Heart left ventricle (tissue), 16 donors: Measurements from ENCODE around the gene DENND1B. TPM values are rescaled to one million over a fixed set of nuclear protein-coding genes. Genes with fewer than 3 reads are reported as not detected.
A peak's percentile ranks its signal among the peaks of the same experiment; 100 is the strongest.

ENCODE experiments used
- ATAC-seq, 4 donors: fragments of 200-7000 bp; cut with Tn5 transposase; one replicate each; pipeline ENCODE4 v1.9.1; 2020 to 2022; ENCODE audit warnings: moderate library complexity in 4 of 4, mild to moderate bottlenecking in 3 of 4, moderate number of reproducible peaks in 1 of 4
- DNase-seq, 5 donors: peaks; one replicate each; pipeline ENCODE4 v3.0.0-alpha.2; 2020
- H3K27ac ChIP-seq, 12 donors: fragments of 200-600 bp; sonication (generic) in 4 of 12; one replicate each; pipeline versions ENCODE4 v1.5.0 to v1.8.0; 2016 to 2022; ENCODE audit warnings: mild to moderate bottlenecking in 2 of 12
- H3K27me3 ChIP-seq, 9 donors: fragments of 200-600 bp; sonication (generic) in 2 of 9; one replicate each; pipeline versions ENCODE4 v1.5.1 to v1.8.0; 2016 to 2022; ENCODE audit warnings: mild to moderate bottlenecking in 3 of 9
- H3K36me3 ChIP-seq, 9 donors: fragments of 200-600 bp; sonication (generic) in 2 of 9; one replicate each; pipeline versions ENCODE4 v1.5.0 to v1.8.0; 2018 to 2022; ENCODE audit warnings: mild to moderate bottlenecking in 2 of 9
- H3K4me1 ChIP-seq, 12 donors: fragments of 200-600 bp; sonication (generic) in 4 of 12; one replicate each; pipeline versions ENCODE4 v1.5.0 to v1.8.0; 2016 to 2022; ENCODE audit warnings: mild to moderate bottlenecking in 3 of 12
- H3K4me3 ChIP-seq, 12 donors: fragments of 200-600 bp; sonication (generic) in 4 of 12; one replicate each; pipeline versions ENCODE4 v1.5.0 to v1.8.0; 2017 to 2022; ENCODE audit warnings: mild to moderate bottlenecking in 9 of 12, moderate library complexity in 4 of 12
- H3K9me3 ChIP-seq, 12 donors: fragments of 200-600 bp; sonication (generic) in 4 of 12; one replicate each; pipeline versions ENCODE4 v1.5.0 to v1.8.0; 2016 to 2022; ENCODE audit warnings: mild to moderate bottlenecking in 1 of 12
- POLR2A ChIP-seq, 2 donors: fragments of 450-650 bp; IDR thresholded peaks; one replicate each; pipeline ENCODE4 v1.6.1; 2017; ENCODE audit warnings: antibody characterized with exemption in 2 of 2, mild to moderate bottlenecking in 2 of 2, moderate library complexity in 2 of 2
- WGBS, 4 donors: extraction: QIAGEN DNeasy Blood & Tissue Kit in 2 of 4; methylation state at CpG; one replicate each; pipeline versions ENCODE4 v1.1.5 to v1.1.7; 2013 to 2018; 5-methylcytosine and 5-hydroxymethylcytosine counted together
- intact Hi-C, 10 donors: fragments of 100-400 bp; cut with DNase I; formaldehyde crosslinking; loops; one replicate each; pipeline versions ENCODE4 v1.11.1 to v1.14.2; 2022
- polyA plus RNA-seq, 2 donors: library from polyadenylated mRNA; stranded (reverse); fragments of 200-250 nt; gene quantifications; one replicate each; pipeline ENCODE4 v1.2.3, GENCODE V29; 2013
- total RNA-seq, 9 donors: library from RNA; depleted of rRNA in 2 of 9; stranded (reverse); fragments of >200 nt in 2 of 9; fragmentation: NEBNext Ultra II Directional in 3 of 9; extraction: Animal tissue kit (Norgen Biotek cat#: 25700) in 3 of 9; gene quantifications; one replicate each; pipeline versions ENCODE4 v1.1.0 to v1.2.4, GENCODE V29; 2016 to 2023
- TF ChIP-seq, protein P1 (sequence below), 12 donors: fragments of 200-600 bp; sonication (generic) in 4 of 12; IDR thresholded peaks; one replicate each; pipeline versions ENCODE4 v1.5.0 to v1.8.0; 2018 to 2022; ENCODE audit warnings: antibody characterized with exemption in 12 of 12, mild to moderate bottlenecking in 5 of 12
- donor health status: ischemic (EF 13 %, LVEDD 7.1; RV severe dilation, severe dysfunction).
- donor health status: healthy with polysubstance abuse.
- donor health status: DM: no; HTN: yes; CAD: no.
- donor health status: DM: no; HTN: no; CAD: no.
- donor health status: ischemic (EF 25% LVEDD 6.9; RV normal size, moderate dysfunction).
- donor health status: ischemic (EF 25% LVEDD 5.7; RV mildly dilated, moderate dysfunction).
- donor health status: healthy.
- donor health status: DM: yes; HTN: yes; CAD: no.
- donor health status: ischemic (EF 35%, LVEDD 5.7; RV mildly dilated, moderate dysfunction).
- donor health status: nonischemic (EF 11% LVEDD 7.7; RV severe dilation, severe dysfunction).
- donor health status: DM: yes; HTN: yes; CAD: no.
- donor health status: PGD.
- donor health status: ischemic (EF 29% LVEDD 5.4; RV normal size, mild dysfunction).
- donor health status: nonischemic (EF 23%, LVEDD 6.1; RV moderate dilation, normal function).

DENND1B gene
- total and polyA plus RNA-seq, 11 donors, result 4.0 to 31.4 (median 21.0) TPM

DNA sequence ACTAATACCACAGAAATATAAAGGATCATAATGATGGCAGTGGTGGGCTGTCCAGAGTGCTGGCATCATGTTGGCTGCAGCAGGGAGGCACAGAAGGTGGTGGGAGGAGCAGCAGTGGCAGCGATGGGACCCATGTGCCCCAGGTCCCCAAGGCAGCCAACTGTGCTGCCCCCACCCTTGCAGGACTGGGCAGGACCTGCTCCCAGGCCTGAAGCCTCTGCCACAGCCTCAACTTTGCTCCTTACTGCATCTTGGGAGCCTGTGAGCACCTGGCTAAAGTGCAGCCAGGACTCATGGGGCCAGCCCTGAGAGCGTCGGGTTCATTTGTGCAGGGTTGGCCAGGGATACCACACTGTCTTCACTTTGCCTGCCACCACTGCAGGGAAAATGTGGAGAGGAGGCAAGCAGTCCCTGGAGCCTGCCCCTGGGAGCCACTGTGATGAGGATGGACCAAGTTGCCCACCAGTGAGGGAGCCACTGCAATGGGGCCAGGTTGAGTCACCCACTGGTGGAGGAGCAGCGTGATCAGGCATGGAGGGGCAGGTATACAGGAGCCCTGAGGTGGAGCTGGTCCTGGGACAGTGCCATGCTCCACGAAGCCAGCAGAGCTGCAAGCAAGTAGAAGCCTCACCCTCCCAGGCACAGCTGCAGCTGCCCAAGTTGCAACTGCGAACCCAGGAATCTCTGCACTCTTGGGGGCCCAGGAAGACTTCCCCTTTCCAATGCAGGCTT is 25.3 kb upstream of the DENND1B start:
- no peak overlapping the region for H3K4me3 ChIP-seq
- H3K9me3 ChIP-seq, result peaks cover 0 to 31% (median 14%) of the 10 kb centered on the region in 12 donors
- DNase-seq, result no peak
- WGBS, 4 donors, result 83 to 93% (median 87%) methylated on average over 4 to 6 of the region's 6 CpGs
- ATAC-seq, result peak in 1 of 4 donors; percentile 36
- TF ChIP-seq POLR2A (IDR thresholded peaks at IDR 0.05), result no peak
- TF ChIP-seq, protein P1, sequence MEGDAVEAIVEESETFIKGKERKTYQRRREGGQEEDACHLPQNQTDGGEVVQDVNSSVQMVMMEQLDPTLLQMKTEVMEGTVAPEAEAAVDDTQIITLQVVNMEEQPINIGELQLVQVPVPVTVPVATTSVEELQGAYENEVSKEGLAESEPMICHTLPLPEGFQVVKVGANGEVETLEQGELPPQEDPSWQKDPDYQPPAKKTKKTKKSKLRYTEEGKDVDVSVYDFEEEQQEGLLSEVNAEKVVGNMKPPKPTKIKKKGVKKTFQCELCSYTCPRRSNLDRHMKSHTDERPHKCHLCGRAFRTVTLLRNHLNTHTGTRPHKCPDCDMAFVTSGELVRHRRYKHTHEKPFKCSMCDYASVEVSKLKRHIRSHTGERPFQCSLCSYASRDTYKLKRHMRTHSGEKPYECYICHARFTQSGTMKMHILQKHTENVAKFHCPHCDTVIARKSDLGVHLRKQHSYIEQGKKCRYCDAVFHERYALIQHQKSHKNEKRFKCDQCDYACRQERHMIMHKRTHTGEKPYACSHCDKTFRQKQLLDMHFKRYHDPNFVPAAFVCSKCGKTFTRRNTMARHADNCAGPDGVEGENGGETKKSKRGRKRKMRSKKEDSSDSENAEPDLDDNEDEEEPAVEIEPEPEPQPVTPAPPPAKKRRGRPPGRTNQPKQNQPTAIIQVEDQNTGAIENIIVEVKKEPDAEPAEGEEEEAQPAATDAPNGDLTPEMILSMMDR (IDR thresholded peaks at IDR 0.05), result no peak
- H3K36me3 ChIP-seq, result no peaks in the 10 kb centered on the region
- no peaks in the 10 kb centered on the region for H3K27me3 ChIP-seq
- intact Hi-C loops, result no loop called here
- no peak overlapping the region for H3K27ac ChIP-seq
- no peaks in the 10 kb centered on the region for H3K4me1 ChIP-seq

- peak in 1 of 4 donors; percentile 24 for ATAC-seq
- H3K4me3 ChIP-seq, result no peak overlapping the region
These were observed 24.0 kb upstream of the DENND1B start for GRCh38 chr1:197799271-197799670.

GRCh38 chr1:197798492-197798891 is 23.2 kb upstream of the DENND1B start:
- Histone ChIP-seq H3K27me3 (no peaks in the 10 kb centered on the region), H3K4me3 (no peak overlapping the region), H3K36me3 (no peaks in the 10 kb centered on the region), H3K27ac (no peak overlapping the region), H3K9me3 (peaks cover 0 to 40% (median 14%) of the 10 kb centered on the region in 12 donors), H3K4me1 (no peaks in the 10 kb centered on the region)
- WGBS, 4 donors, result 0 to 64% (median 48%) methylated on average over 1 of the region's 1 CpG
- ATAC-seq, result peak in 2 of 4 donors; percentile 20 to 67
- no peak for DNase-seq
- TF ChIP-seq, protein P1 (IDR thresholded peaks at IDR 0.05), result no peak
- TF ChIP-seq POLR2A (IDR thresholded peaks at IDR 0.05), result no peak
- intact Hi-C loops, result no loop called here

More at GRCh38 chr1:197799271-197799670, 24.0 kb upstream of the DENND1B start:
- Histone ChIP-seq H3K4me1 (no peaks in the 10 kb centered on the region), H3K9me3 (peaks cover 0 to 40% (median 14%) of the 10 kb centered on the region in 12 donors), H3K27me3 (no peaks in the 10 kb centered on the region), H3K27ac (no peak overlapping the region), H3K36me3 (no peaks in the 10 kb centered on the region)
- DNase-seq, result no peak
- intact Hi-C loops, result no loop called here
- TF ChIP-seq POLR2A (IDR thresholded peaks at IDR 0.05), result no peak
- TF ChIP-seq, protein P1 (IDR thresholded peaks at IDR 0.05), result no peak

DNA sequence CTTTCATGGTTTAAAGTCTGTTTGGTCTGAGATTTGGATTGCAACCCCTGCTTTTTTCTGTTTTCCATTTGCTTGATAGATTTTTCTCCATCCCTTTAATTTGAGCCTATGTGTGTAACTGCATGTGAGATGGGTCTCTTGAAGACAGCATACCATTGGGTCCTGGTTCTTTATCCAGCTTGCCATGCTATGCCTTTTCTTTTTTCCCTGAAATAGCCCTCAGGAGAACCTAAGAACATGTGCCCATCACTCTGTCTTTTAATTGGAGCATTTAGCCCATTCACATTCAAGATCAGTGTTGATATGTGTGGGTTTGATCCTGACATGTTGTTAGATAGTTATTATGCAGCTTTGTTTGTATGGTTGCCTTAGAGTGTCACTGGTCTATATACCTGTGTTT is 21.7 kb upstream of the DENND1B start:
- no peak for ATAC-seq
- H3K27me3 ChIP-seq, result no peaks in the 10 kb centered on the region
- intact Hi-C loops, result no loop called here
- H3K9me3 ChIP-seq, result peaks cover 0 to 45% (median 14%) of the 10 kb centered on the region in 12 donors
- TF ChIP-seq POLR2A (IDR thresholded peaks at IDR 0.05), result no peak
- TF ChIP-seq, protein P1 (IDR thresholded peaks at IDR 0.05), result no peak
- H3K4me1 ChIP-seq, result no peaks in the 10 kb centered on the region
- H3K36me3 ChIP-seq, result no peaks in the 10 kb centered on the region
- no peak for DNase-seq
- no peak overlapping the region for H3K27ac ChIP-seq
- no peak overlapping the region for H3K4me3 ChIP-seq
